BJ (cell line): ENCODE measurements around the gene COL1A2. TPM values are rescaled to one million over a fixed set of nuclear protein-coding genes. Genes with fewer than 3 reads are reported as not detected.

ENCODE experiments used
- CTCF ChIA-PET: fragments of 350-600 bp; formaldehyde crosslinking; extraction: SDS; loops from one replicate; lab custom pipeline; 2021; ENCODE audit warnings: antibody characterized with exemption, inconsistent platforms; lab: Yijun Ruan, JAX
- POLR2A ChIA-PET: fragments of 300-600 bp; sonication (Branson Sonifier 250); formaldehyde crosslinking; extraction: SDS; loops from one replicate; lab custom pipeline; 2021; ENCODE audit warnings: antibody characterized with exemption; lab: Charles Lee
- DNase-seq: peaks from one replicate; pipeline ENCODE4 v3.0.0-alpha.2; 2011; ENCODE audit warnings: low read depth
- H3K27me3 ChIP-seq: 2 replicates; pipeline ENCODE4 v1.6.0; 2011; ENCODE audit warnings: low read length; ENCODE audit not compliant: control insufficient read depth, insufficient read depth
- H3K36me3 ChIP-seq: 2 replicates; pipeline ENCODE4 v1.5.1; 2011; ENCODE audit warnings: low read length; ENCODE audit not compliant: control insufficient read depth, insufficient read depth
- H3K4me3 ChIP-seq: 2 replicates; pipeline ENCODE4 v1.5.1; 2011; ENCODE audit warnings: low read depth, mild to moderate bottlenecking, control low read depth, low read length
- CTCF ChIP-seq: IDR thresholded peaks from 2 replicates; pipeline ENCODE4 v1.5.1; 2011; ENCODE audit warnings: low read depth, mild to moderate bottlenecking, control low read depth, inconsistent platforms, low read length, moderate library complexity; ENCODE audit not compliant: insufficient read depth
- polyA plus RNA-seq: library from polyadenylated mRNA; depleted of rRNA; stranded (reverse); fragments of >200 nt; gene quantifications from 2 replicates; pipeline ENCODE4 v1.2.3, GENCODE V29; 2011

The COL1A2 gene
- polyA plus RNA-seq, 1 experiment, result 8,996 TPM

DNA sequence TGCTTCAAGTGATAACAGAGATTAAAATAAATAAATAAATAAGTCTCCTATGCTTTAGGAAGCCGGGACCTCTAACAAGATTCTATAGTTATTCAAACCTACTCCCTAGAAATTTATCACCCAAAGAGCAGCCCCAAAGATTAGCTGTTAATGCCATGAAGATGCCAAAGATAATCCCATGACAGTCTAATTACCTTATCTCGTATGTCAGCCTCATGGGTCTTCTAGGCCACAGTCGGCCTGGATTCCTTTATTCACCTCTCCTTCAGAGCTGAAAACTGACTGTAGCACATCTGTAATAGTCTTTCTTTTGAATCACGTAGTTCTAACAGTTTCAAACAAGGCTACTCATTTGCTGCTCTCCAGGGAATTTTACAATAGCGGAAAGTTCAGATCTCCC, 24.2 kb downstream of the COL1A2 start:
- no peak overlapping the region for H3K4me3 ChIP-seq
- ChIA-PET CTCF (interaction anchor here (0.7 to 5.1 kb wide), 3 partner anchors 23 to 123 kb away, joined by 3 to 28 read pairs (median 3); no protein-coding TSS in a partner anchor), POLR2A (no interaction called here)
- DNase-seq, result no peak
- no peaks in the 10 kb centered on the region for H3K27me3 ChIP-seq
- H3K36me3 ChIP-seq, result peaks cover 29% of the 10 kb centered on the region
- no peak for TF ChIP-seq CTCF

- TF ChIP-seq CTCF, result no peak
- peaks cover 35% of the 10 kb centered on the region for H3K36me3 ChIP-seq
- H3K4me3 ChIP-seq, result no peak overlapping the region
- ChIA-PET POLR2A (interaction anchor here (1.0 to 1.1 kb wide), 2 partner anchors 11 to 119 kb away, joined by 3 read pairs; no protein-coding TSS in a partner anchor), CTCF (interaction anchor here (1.0 to 5.1 kb wide), 3 partner anchors 16 to 124 kb away, joined by 3 to 28 read pairs (median 6); no protein-coding TSS in a partner anchor)
- no peak for DNase-seq
- no peaks in the 10 kb centered on the region for H3K27me3 ChIP-seq
These were observed 25.6 kb downstream of the COL1A2 start for GRCh38 chr7:94420328-94420727.

GRCh38 chr7:94421681-94422080, 27.0 kb downstream of the COL1A2 start:
- TF ChIP-seq CTCF, result no peak
- Histone ChIP-seq H3K27me3 (no peaks in the 10 kb centered on the region), H3K36me3 (peaks cover 42% of the 10 kb centered on the region), H3K4me3 (no peak overlapping the region)
- POLR2A ChIA-PET, result interaction anchor here (0.7 kb wide), 1 partner anchor 10 kb away, joined by 3 read pairs; no protein-coding TSS in a partner anchor
- CTCF ChIA-PET, result interaction anchor here (0.9 to 5.1 kb wide), 2 partner anchors 123 to 126 kb away, joined by 3 to 28 read pairs; no protein-coding TSS in a partner anchor
- DNase-seq, result no peak

- POLR2A ChIA-PET, result no interaction called here
- H3K36me3 ChIP-seq, result peaks cover 45% of the 10 kb centered on the region
- TF ChIP-seq CTCF, result no peak
- H3K4me3 ChIP-seq, result no peak overlapping the region
- H3K27me3 ChIP-seq, result no peaks in the 10 kb centered on the region
- no peak for DNase-seq
- CTCF ChIA-PET, result no interaction called here
These were observed 27.4 kb downstream of the COL1A2 start for GRCh38 chr7:94422136-94422535.

- H3K4me3 ChIP-seq, result no peak overlapping the region
- CTCF ChIA-PET, result interaction anchor here (1.5 to 3.8 kb wide), 2 partner anchors 28 to 128 kb away, joined by 4 to 21 read pairs; partner anchors contain the start of gene COL1A2
- DNase-seq, result no peak
- no peaks in the 10 kb centered on the region for H3K27me3 ChIP-seq
- TF ChIP-seq CTCF, result no peak
- POLR2A ChIA-PET, result interaction anchor here (0.7 to 1.0 kb wide), 3 partner anchors 8 to 127 kb away, joined by 3 to 4 read pairs (median 3); no protein-coding TSS in a partner anchor
- peaks cover 44% of the 10 kb centered on the region for H3K36me3 ChIP-seq
These were observed 28.2 kb downstream of the COL1A2 start for GRCh38 chr7:94422827-94423460.
